ACC112 (cell line): ENCODE data around the gene DUOXA1.
"Not testable (repeated sequence)": the region's sequence is repeated elsewhere in the genome, so short reads cannot be mapped to it uniquely, and the experiment has no call there.

Source experiments
- H2AFZ ChIP-seq: fragments of 200-600 bp; sonication (generic); one replicate; pipeline ENCODE4 v1.6.0; 2017; ENCODE audit warnings: antibody characterized with exemption, low read length; ENCODE audit not compliant: unreplicated experiment
- H3K27ac ChIP-seq: fragments of 200-600 bp; sonication (generic); 2 replicates; pipeline ENCODE4 v1.5.1; 2014; ENCODE audit warnings: low read depth, mild to moderate bottlenecking, antibody characterized with exemption, low read length, moderate library complexity
- H3K27me3 ChIP-seq: fragments of 200-600 bp; sonication (generic); 2 replicates; pipeline ENCODE4 v1.6.1; 2014; ENCODE audit warnings: mild to moderate bottlenecking, antibody characterized with exemption, low read length, moderate library complexity, mixed read lengths; ENCODE audit not compliant: insufficient read depth
- H3K36me3 ChIP-seq: fragments of 200-600 bp; sonication (generic); 2 replicates; pipeline ENCODE4 v1.6.1; 2016; ENCODE audit warnings: mild to moderate bottlenecking, antibody characterized with exemption, low read length, moderate library complexity, mixed read lengths; ENCODE audit not compliant: insufficient read depth
- H3K4me1 ChIP-seq: fragments of 200-600 bp; sonication (generic); one replicate; pipeline ENCODE4 v1.6.1; 2016; ENCODE audit warnings: low read length, mixed read lengths; ENCODE audit not compliant: insufficient read depth, unreplicated experiment, control insufficient read depth
- H3K4me3 ChIP-seq: fragments of 200-600 bp; sonication (generic); 2 replicates; pipeline ENCODE4 v1.5.1; 2014; ENCODE audit warnings: mild to moderate bottlenecking, low read depth, low read length
- H3K79me2 ChIP-seq: fragments of 200-600 bp; sonication (generic); one replicate; pipeline ENCODE4 v1.6.0; 2016; ENCODE audit warnings: low read length; ENCODE audit not compliant: control insufficient read depth, unreplicated experiment, insufficient read depth

Gene DUOXA1

DNA sequence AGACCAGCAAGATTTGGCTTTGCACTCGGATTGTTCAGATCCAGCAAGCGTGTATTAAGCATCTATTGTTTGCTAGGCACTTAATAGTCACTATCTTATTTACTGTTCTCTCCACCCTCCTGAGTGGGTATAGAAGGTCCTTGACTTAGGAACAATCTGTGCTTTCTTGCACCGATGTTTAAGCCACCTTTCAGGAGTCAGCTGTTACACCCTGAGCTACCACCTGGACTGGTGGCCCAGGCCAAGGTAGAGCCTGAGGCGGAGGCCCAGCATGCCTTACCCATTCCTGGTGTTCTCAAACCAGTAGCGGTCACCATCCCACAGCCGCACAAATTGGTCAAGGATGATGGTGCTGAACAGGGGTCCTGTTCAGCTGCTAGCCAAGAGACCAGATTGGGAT is 10.1 kb upstream of the DUOXA1 start:
- H3K27ac ChIP-seq: no peak overlapping the region
- no peaks in the 10 kb centered on the region for H3K36me3 ChIP-seq
- H3K27me3 ChIP-seq: peaks cover 18% of the 10 kb centered on the region
- H3K4me3 ChIP-seq: no peak overlapping the region
- no peaks in the 10 kb centered on the region for H3K4me1 ChIP-seq
- no peaks in the 10 kb centered on the region for H3K79me2 ChIP-seq
- H2AFZ ChIP-seq: no peak overlapping the region

DNA sequence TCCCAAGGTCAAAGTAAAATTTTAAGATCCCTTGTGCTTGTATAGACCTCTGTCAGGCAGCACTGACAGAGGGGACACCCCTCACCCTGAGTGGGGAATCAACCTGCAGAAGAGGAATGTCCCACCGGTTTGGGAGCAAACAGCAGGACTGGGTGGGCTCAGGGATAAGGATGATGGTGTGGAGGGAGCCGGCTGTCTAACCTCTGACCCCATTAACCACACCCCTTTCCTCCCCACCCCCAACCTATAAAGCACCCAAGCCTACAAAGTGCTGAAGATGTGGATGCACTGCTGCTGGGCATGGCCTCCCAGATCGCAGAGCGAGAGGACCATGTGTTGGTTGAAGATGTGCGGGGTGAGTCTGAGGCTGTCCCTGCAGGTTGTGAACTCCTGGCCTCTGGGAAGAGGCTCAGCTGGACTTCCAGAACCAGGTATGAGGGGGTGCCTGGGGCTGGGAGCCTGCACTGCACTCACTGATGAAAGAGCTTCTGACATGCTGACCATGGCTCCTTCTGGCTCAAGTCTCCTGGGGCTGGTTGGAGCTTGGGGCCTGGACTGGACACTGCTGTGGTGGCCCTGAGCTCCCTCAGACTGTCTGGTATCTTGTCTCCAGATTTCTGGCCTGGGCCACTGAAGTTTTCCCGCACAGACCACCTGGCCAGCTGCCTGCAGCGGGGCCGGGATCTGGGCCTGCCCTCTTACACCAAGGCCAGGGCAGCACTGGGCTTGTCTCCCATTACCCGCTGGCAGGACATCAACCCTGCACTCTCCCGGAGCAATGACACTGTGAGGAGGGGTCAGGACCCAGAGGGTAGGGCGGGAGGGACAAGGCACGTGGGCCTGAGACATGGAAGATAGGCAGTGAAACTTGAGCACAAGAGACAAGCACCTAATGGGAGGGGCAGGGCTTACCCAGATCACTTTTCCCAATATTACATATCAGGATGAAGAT is 9.4 kb upstream of the DUOXA1 start:
- peaks cover 25% of the 10 kb centered on the region for H3K27me3 ChIP-seq
- H2AFZ ChIP-seq: no peak overlapping the region
- no peaks in the 10 kb centered on the region for H3K79me2 ChIP-seq
- no peak overlapping the region for H3K27ac ChIP-seq
- no peaks in the 10 kb centered on the region for H3K36me3 ChIP-seq
- H3K4me3 ChIP-seq: no peak overlapping the region
- H3K4me1 ChIP-seq: no peaks in the 10 kb centered on the region

DNA sequence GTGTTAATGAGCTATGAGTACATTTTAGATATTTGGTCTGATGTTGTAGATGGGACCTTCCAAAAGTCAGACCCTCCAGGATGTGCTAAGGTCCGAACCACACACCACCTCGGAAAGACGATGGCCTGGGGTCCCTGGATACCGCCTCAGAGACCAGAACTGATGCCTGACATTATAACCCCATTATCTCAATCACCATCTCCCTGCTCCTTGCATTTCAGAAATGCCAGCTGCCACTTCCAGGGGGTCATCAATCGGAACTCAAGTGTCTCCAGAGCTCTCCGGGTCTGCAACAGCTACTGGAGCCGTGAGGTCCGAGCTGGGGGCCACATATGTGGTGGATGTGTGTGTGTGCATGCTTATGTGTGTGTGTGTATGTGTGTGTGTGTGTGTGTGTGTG is 8.0 kb upstream of the DUOXA1 start:
- H3K4me1 ChIP-seq: no peaks in the 10 kb centered on the region
- peaks cover 34% of the 10 kb centered on the region for H3K27me3 ChIP-seq

DNA sequence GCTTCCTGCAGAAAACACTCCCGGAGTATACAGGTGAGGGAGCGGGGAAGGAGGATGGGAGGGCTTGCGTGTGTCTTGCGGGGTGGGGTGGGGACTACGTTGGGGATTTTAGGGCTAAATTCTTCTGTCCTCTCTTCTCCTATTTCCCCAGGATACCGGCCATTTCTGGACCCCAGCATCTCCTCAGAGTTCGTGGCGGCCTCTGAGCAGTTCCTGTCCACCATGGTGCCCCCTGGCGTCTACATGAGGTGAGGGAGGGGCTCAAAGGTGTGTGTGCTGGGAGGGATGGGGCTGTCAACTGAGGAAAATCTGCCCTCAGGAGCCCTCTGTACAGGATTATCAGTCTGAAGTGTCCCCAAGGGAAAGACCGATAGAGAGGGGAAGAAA is 6.7 kb upstream of the DUOXA1 start:
- Histone ChIP-seq H3K79me2 (no peaks in the 10 kb centered on the region), H3K4me1 (no peaks in the 10 kb centered on the region), H2AFZ (no peak overlapping the region), H3K36me3 (no peaks in the 10 kb centered on the region), H3K4me3 (no peak overlapping the region), H3K27ac (no peak overlapping the region), H3K27me3 (peaks cover 46% of the 10 kb centered on the region)

More for the DNA sequence above, 8.0 kb upstream of the DUOXA1 start:
- no peak overlapping the region for H3K4me3 ChIP-seq
- H3K36me3 ChIP-seq: no peaks in the 10 kb centered on the region
- H2AFZ ChIP-seq: no peak overlapping the region
- H3K27ac ChIP-seq: no peak overlapping the region
- H3K79me2 ChIP-seq: no peaks in the 10 kb centered on the region

DNA sequence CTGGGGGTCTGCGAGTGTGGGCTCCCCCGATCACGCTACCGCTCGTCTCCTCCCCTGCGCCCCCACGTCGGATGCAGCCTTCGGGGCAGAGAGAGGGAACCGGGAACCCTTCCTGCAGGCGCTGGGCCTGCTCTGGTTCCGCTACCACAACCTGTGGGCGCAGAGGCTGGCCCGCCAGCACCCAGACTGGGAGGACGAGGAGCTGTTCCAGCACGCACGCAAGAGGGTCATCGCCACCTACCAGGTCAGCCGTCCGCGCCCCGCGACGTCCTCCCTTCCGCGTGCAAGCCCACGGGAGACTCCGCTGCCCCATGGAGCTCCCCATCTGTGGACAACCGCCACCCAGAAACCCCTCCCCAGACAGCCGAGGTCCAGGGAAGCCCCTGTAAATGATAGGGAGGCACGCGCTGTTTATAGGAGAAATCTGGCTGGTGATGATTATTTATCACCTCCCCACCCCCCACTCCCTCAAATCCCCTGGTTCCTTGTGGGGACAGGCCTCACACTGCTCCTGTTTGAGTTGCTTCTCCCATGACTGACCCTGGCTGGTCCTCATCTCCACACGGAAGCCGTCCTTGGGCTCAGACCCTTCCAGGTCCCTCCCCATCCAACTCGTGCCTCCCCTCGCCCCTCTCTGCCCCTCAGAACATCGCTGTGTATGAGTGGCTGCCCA is 6.2 kb upstream of the DUOXA1 start:
- peaks cover 51% of the 10 kb centered on the region for H3K27me3 ChIP-seq
- H3K27ac ChIP-seq, H3K4me1 ChIP-seq, H3K36me3 ChIP-seq, H3K4me3 ChIP-seq, H3K79me2 ChIP-seq, H2AFZ ChIP-seq: not testable (repeated sequence)

DNA sequence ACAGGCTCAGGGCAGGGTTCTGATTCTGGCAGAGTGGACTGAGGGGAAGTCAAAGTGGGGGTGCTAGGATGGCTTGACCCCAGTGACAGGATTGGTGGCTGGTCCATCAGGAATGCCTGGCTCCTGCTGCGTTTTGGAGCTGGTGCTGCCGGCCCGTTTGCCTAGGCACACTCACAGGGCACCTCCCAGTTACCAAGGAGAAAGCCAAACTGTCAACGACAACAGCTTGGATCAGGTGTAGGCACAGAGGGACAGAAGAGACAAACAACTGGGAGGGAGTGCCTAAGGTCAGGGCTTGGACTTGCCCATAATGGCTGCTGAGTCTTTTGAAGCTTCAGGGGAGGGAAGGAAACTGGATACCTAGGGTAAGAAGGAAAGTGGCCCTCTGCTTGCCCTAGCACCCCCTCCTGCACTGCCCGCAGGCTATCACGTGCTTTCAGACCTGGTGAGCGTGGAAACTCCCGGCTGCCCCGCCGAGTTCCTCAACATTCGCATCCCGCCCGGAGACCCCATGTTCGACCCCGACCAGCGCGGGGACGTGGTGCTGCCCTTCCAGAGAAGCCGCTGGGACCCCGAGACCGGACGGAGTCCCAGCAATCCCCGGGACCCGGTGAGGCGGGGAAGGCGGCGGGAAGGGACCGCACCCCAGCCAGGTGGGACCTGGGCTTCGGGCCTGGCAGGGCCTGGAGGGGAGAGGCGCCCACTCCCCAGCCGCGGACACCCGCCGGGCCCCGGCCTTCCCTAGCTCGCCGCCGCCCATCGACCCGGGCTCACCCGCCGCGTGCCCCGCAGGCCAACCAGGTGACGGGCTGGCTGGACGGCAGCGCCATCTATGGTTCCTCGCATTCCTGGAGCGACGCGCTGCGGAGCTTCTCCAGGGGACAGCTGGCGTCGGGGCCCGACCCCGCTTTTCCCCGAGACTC is 5.3 kb upstream of the DUOXA1 start:
- no peak overlapping the region for H3K4me3 ChIP-seq
- no peak overlapping the region for H2AFZ ChIP-seq
- H3K27ac ChIP-seq: no peak overlapping the region
- peaks cover 60% of the 10 kb centered on the region for H3K27me3 ChIP-seq
- H3K79me2 ChIP-seq: no peaks in the 10 kb centered on the region
- no peaks in the 10 kb centered on the region for H3K4me1 ChIP-seq
- no peaks in the 10 kb centered on the region for H3K36me3 ChIP-seq

DNA sequence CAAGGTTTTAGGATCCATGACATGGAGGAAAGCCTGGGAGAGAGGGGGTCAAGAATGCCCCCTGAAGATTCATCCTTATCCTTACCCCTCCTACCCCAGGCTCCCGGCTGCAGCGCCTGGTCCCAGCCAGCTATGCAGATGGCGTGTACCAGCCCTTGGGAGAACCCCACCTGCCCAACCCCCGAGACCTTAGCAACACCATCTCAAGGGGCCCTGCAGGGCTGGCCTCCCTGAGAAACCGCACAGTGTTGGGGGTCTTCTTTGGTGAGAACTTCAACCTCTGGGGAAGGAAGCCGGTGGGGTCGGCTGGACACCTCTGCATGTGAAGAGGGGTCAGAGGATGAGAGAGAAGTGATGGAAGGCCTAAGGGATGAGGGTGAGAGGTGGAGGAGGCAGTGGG is 4.4 kb upstream of the DUOXA1 start:
- Histone ChIP-seq H2AFZ (no peak overlapping the region), H3K27ac (no peak overlapping the region), H3K4me1 (no peaks in the 10 kb centered on the region)

DNA sequence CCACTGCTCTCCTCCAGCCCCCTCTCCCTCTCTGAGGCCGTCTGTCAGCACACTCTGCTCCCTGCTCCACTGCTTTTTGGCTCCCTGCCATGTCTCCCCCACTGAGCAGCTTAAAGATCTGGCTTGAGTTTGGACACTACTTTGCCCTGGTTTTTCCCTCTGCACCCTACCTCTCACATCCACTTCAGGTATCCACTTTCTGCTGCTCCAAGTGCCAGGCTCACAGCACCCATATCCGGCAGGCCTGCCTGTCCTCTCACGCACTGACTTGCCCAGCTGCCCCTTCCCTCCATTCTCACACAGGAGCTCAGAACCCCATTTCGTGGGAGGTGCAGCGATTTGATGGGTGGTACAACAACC is 3.9 kb upstream of the DUOXA1 start:
- Histone ChIP-seq H3K36me3 (no peaks in the 10 kb centered on the region), H3K4me1 (no peaks in the 10 kb centered on the region), H2AFZ (no peak overlapping the region), H3K27ac (no peak overlapping the region), H3K79me2 (no peaks in the 10 kb centered on the region), H3K27me3 (peaks cover 74% of the 10 kb centered on the region), H3K4me3 (no peak overlapping the region)

More for the DNA sequence above, 4.4 kb upstream of the DUOXA1 start:
- no peaks in the 10 kb centered on the region for H3K79me2 ChIP-seq
- no peaks in the 10 kb centered on the region for H3K36me3 ChIP-seq
- H3K27me3 ChIP-seq: peaks cover 69% of the 10 kb centered on the region
- H3K4me3 ChIP-seq: no peak overlapping the region

DNA sequence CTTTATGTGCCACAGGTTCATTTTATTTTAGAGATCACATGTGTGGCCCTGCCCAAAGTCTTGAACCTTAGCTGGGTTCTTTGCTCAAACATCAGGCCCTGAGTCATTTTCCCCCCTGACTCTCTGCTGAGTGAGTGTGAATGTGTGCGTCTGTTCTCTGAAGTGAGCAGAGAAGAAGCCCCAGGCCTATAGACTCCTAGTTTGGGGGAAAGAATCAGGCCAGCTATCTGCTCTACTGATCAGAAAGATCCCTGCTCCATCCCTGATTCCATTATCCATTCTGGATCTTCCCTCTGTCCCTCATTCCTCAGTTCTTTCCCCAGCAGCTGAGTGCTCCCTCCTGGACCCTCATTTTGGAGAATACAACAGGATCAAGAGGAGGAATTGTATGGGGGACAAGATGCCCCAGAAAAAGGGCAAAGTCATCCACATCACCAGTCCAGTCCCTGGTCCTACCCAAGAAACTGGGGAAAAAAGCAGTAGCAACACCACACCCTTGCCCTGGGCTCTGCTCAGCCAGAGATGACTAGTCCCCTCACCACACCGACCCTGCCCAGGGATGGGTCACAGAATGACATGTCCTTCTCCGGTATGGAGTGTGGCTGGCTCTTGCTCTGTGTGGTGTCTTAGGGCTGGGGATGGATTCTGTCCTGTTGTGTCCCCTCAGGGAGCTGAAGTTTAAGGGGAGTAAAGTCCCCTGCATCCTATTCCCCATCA is 3.3 kb upstream of the DUOXA1 start:
- no peaks in the 10 kb centered on the region for H3K79me2 ChIP-seq
- no peak overlapping the region for H2AFZ ChIP-seq
- no peaks in the 10 kb centered on the region for H3K4me1 ChIP-seq
- H3K4me3 ChIP-seq: no peak overlapping the region
- H3K36me3 ChIP-seq: no peaks in the 10 kb centered on the region
- H3K27ac ChIP-seq: no peak overlapping the region
- H3K27me3 ChIP-seq: peaks cover 80% of the 10 kb centered on the region

DNA sequence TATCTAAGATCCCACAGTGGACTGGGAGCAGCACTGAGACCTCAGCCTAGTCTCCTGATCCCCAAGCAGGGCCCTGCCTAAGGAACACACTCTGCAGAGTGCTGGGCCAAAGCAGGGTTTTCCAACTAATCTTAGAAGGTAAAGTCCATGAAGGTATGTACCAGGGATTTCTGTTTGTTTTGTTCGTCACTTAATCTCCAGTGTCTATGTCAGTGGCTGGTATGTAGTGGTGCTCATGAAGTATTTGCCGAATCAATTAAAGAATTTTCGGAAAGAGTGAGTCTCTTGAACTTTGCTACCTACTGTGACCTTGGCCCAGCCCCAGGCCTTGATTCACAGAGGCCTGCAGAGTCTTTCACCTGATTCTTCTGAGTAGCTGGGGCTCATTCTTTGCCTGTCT is 1.8 kb upstream of the DUOXA1 start:
- Histone ChIP-seq H3K27ac (no peak overlapping the region), H3K4me1 (no peaks in the 10 kb centered on the region), H3K4me3 (no peak overlapping the region), H2AFZ (no peak overlapping the region), H3K27me3 (peaks cover 87% of the 10 kb centered on the region), H3K36me3 (no peaks in the 10 kb centered on the region), H3K79me2 (no peaks in the 10 kb centered on the region)
